RWPE1 (cell line): ENCODE results near the gene PET100.

ENCODE experiments used
- CTCF ChIA-PET: fragments of 350-600 bp; sonication (Branson Sonifier 250); formaldehyde crosslinking; extraction: SDS; loops from one replicate; lab custom pipeline; 2021; lab: Yijun Ruan, JAX
- POLR2A ChIA-PET: fragments of 400-600 bp; formaldehyde crosslinking; extraction: SDS; loops from one replicate; lab custom pipeline; 2020; ENCODE audit warnings: antibody characterized with exemption; ENCODE audit not compliant: low non-redundant PET; lab: Yijun Ruan, JAX
- DNase-seq: peaks from one replicate; pipeline ENCODE4 v3.0.0; 2012; ENCODE audit warnings: low spot score
- H3K27ac ChIP-seq: fragments of 450-650 bp; 2 replicates; pipeline ENCODE4 v1.5.1; 2017
- CTCF ChIP-seq: fragments of 450-650 bp; conservative IDR thresholded peaks from 2 replicates; pipeline ENCODE4 v1.5.1; 2017; ENCODE audit warnings: low read depth, mild to moderate bottlenecking

PET100 gene

GRCh38 chr19:7655581-7655980, 26.0 kb downstream of the PET100 start:
- no peak for TF ChIP-seq CTCF
- no peak overlapping the region for H3K27ac ChIP-seq
- no peak for DNase-seq
- CTCF ChIA-PET = no interaction called here
- POLR2A ChIA-PET = no interaction called here

GRCh38 chr19:7657131-7657751, 27.6 kb downstream of the PET100 start:
- H3K27ac ChIP-seq = no peak overlapping the region

GRCh38 chr19:7658219-7658686, 28.7 kb downstream of the PET100 start:
- no peak overlapping the region for H3K27ac ChIP-seq
- ChIA-PET POLR2A (no interaction called here), CTCF (interaction anchor here (0.7 kb wide), 1 partner anchor 16 kb away, joined by 3 read pairs; no protein-coding TSS in a partner anchor)
- no peak for TF ChIP-seq CTCF
- no peak for DNase-seq

More at GRCh38 chr19:7657131-7657751, 27.6 kb downstream of the PET100 start:
- no peak for TF ChIP-seq CTCF
- ChIA-PET POLR2A (interaction anchor here (0.6 kb wide), 1 partner anchor 27 kb away, joined by 6 read pairs; no protein-coding TSS in a partner anchor), CTCF (interaction anchor here (0.6 to 0.7 kb wide), 3 partner anchors 15 to 45 kb away, joined by 3 read pairs; partner anchors contain the start of gene FCER2)
- no peak for DNase-seq

GRCh38 chr19:7661744-7662538, 32.3 kb downstream of the PET100 start:
- CTCF ChIA-PET = interaction anchor here (0.8 kb wide), 1 partner anchor 82 kb away, joined by 5 read pairs; no protein-coding TSS in a partner anchor
- DNase-seq = no peak
- POLR2A ChIA-PET = no interaction called here
- H3K27ac ChIP-seq = no peak overlapping the region
- no peak for TF ChIP-seq CTCF

GRCh38 chr19:7662657-7663056, 33.1 kb downstream of the PET100 start:
- CTCF ChIA-PET = no interaction called here
- POLR2A ChIA-PET = no interaction called here
- H3K27ac ChIP-seq = no peak overlapping the region
- TF ChIP-seq CTCF = no peak
- DNase-seq = no peak

GRCh38 chr19:7663706-7664105, 34.1 kb downstream of the PET100 start:
- DNase-seq = no peak
- CTCF ChIA-PET = interaction anchor here (0.8 kb wide), 1 partner anchor 17 kb away, joined by 3 read pairs; the partner anchor contains the start of gene TRAPPC5
- POLR2A ChIA-PET = no interaction called here
- no peak overlapping the region for H3K27ac ChIP-seq
- no peak for TF ChIP-seq CTCF
